Measurements from ENCODE around the gene EYS.

The EYS gene

DNA sequence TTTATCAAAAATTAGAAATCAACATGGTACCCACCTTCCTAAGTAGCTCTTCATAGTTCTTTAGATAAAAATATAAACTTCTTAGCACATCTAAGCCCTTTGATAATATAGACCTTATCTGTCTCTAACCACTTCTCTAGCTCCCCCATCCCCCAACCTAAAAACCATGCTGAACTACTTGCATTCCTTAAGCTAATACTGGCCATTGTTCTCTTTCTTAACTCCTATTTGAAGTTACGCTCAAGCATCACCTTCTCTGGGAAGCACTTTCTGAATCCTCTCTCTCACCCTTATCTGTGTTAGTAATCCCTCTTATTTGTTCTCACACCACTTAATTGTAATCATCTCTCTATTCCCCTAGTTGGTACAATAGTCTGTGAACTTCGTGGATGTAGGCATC, 1918.5 kb downstream of the EYS start:
- TF ChIP-seq, protein P1, sequence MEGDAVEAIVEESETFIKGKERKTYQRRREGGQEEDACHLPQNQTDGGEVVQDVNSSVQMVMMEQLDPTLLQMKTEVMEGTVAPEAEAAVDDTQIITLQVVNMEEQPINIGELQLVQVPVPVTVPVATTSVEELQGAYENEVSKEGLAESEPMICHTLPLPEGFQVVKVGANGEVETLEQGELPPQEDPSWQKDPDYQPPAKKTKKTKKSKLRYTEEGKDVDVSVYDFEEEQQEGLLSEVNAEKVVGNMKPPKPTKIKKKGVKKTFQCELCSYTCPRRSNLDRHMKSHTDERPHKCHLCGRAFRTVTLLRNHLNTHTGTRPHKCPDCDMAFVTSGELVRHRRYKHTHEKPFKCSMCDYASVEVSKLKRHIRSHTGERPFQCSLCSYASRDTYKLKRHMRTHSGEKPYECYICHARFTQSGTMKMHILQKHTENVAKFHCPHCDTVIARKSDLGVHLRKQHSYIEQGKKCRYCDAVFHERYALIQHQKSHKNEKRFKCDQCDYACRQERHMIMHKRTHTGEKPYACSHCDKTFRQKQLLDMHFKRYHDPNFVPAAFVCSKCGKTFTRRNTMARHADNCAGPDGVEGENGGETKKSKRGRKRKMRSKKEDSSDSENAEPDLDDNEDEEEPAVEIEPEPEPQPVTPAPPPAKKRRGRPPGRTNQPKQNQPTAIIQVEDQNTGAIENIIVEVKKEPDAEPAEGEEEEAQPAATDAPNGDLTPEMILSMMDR (IDR thresholded peaks at IDR 0.05; ENCODE audit: extremely low read depth, missing control alignments) = no peak
- DNase-seq (ENCODE audit: low spot score) = no peak

DNA sequence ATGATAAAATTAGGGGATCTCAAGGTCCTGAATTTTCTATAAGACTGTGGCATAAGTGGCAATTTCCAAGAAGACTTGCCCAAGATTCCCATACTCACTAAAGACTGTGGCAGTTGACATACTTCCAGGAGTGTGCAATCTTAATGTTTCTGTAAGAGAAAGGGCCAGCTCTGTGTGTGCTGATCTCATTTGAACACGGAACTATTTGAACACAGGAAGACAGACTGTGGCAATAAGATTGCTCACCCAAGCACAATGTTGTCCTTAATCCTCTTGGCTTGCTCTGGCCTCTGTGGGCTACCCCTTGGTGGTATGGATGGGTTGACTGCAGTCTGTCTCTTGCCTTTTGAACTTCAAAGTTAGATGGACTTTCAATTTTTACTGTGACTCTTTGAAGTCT, 1920.0 kb downstream of the EYS start:
- no peak for DNase-seq (ENCODE audit: low spot score)

DNA sequence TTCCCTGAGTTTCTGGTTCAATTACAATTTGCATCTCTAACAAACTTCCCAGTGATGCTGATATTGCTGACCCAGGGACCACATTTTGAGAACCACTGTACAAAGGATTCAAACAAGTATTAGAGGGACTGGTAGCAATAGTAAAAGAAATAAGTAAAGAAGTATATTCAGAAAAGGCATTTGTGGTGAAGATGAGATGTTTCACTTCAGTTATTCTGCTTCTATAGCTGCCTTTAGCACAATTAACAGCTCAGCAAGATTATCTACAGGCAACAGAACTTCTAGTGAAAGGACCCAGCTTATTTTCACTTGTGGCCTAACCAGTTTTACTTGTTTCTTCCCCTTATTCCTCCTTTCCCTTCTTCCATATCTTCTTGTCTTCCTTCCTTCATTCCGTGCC, 1922.0 kb downstream of the EYS start:
- TF ChIP-seq, protein P1 (IDR thresholded peaks at IDR 0.05; ENCODE audit: extremely low read depth, missing control alignments) = no peak
- no peak for DNase-seq (ENCODE audit: low spot score)

More for the DNA sequence above, 1920.0 kb downstream of the EYS start:
- TF ChIP-seq, protein P1 (IDR thresholded peaks at IDR 0.05; ENCODE audit: extremely low read depth, missing control alignments) = no peak

DNA sequence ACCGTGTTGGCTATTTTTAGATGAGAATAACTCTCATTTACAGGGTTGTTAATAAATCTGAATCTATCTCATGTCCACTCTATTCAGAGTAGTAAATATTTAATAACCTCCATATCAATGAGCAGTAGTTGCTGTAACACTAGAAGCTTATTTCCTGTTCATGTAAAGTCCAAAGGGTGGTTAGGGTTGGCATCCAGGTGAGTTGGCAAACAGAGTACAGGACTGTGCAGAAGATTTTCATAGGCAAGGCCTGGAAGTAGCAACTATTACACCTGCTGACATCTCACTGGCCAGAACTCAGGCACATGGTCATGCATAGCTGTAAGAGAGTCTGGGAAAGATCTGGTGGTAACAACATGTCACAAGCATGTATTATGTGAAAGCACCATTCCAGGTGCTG, 1923.9 kb downstream of the EYS start:
- TF ChIP-seq, protein P1 (IDR thresholded peaks at IDR 0.05; ENCODE audit: extremely low read depth, missing control alignments) = no peak
- DNase-seq (ENCODE audit: low spot score) = no peak

DNA sequence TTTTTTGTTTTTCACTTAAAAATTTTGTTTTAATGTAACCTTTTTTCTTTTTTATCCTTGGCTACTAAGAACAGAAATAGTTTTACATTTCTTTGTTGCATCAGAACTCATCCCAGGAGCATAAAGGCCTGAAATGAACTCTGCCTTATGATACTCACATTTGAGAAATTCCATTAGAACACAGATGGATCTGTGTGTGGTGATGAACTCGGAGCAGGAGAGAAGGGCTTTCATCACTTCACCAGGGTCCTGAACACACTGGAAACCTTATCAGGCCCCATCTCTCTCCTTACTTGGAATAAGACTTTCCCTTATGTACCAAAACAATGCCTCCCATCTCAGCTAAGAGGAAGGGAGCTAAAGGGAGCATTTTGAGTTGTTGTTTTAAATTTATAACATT, 1932.1 kb downstream of the EYS start:
- TF ChIP-seq, protein P1 (IDR thresholded peaks at IDR 0.05; ENCODE audit: extremely low read depth, missing control alignments) = no peak
- no peak for DNase-seq (ENCODE audit: low spot score)

DNA sequence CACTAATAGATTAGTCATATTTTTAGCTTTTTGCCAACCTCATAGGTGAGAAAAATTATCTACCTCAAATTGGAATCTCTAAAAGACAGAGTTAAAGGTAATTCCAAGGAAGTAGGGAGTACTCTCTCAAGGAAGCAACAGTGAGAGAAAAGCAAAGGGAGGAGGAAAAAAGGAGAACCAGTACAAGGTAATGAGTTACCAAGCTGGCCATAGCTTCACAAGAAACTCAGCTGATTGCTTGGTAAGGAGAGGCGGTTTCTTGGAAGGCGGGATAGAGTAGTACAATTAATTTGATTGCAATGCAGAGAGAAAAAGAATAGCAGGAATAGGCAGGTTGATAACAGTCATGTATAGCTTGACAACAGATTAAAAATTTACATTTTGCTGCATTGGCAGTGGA, 1933.8 kb downstream of the EYS start:
- DNase-seq (ENCODE audit: low spot score) = no peak
- TF ChIP-seq, protein P1 (IDR thresholded peaks at IDR 0.05; ENCODE audit: extremely low read depth, missing control alignments) = no peak

DNA sequence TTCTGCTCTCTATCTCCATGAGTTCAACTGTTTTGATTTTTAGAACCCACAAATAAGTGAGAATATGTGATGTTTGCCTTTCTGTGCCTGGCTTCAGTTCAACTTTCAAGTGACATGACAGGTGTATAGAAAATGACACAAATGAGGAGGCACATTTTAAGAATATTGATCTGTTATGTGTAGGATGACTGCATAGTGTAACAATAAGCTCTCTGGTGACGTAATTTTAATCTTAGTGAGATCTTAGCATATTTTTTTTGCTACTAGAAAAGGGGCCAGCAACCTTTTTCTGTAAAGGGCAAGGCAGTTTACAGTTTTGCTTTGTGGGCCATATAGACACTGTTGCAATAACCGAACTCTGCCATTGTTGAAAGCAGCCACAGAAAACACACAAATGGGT, 1941.2 kb downstream of the EYS start:
- DNase-seq (ENCODE audit: low spot score) = no peak

More for the DNA sequence above, 1941.2 kb downstream of the EYS start:
- TF ChIP-seq, protein P1 (IDR thresholded peaks at IDR 0.05; ENCODE audit: extremely low read depth, missing control alignments) = no peak

Measured in GM20000 (cell line).